ENCODE results near the gene EIF4G2. TPM values are rescaled to one million over a fixed set of nuclear protein-coding genes. Genes with fewer than 3 reads are reported as not detected.
"Not testable (repeated sequence)": the region's sequence is repeated elsewhere in the genome, so short reads cannot be mapped to it uniquely, and the experiment has no call there.

EIF4G2 gene
- total RNA-seq, 4 donors from 2014 or later, result 339 to 452 (median 371) TPM

DNA sequence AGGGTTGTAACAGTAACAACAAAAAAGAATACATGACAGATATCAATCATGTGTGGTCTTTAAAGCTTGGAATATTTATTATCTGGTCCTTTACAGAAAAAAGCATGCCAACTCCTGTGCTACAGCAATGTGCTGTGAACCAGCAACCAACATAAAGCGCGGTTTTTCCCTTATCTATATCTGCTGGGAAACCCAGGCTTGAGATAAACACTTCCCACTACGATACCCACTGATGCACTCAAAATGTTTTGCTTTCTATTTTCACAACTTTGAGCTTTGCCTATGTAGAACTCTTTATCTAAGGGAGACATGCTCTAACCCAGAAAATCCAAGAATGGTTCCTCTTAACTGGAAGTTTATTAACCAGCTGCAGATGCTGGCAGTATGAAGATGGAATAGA lies 30.2 kb upstream of the EIF4G2 start:
- no peak for TF ChIP-seq POLR2A (IDR thresholded peaks at IDR 0.05)
- TF ChIP-seq, protein P1, sequence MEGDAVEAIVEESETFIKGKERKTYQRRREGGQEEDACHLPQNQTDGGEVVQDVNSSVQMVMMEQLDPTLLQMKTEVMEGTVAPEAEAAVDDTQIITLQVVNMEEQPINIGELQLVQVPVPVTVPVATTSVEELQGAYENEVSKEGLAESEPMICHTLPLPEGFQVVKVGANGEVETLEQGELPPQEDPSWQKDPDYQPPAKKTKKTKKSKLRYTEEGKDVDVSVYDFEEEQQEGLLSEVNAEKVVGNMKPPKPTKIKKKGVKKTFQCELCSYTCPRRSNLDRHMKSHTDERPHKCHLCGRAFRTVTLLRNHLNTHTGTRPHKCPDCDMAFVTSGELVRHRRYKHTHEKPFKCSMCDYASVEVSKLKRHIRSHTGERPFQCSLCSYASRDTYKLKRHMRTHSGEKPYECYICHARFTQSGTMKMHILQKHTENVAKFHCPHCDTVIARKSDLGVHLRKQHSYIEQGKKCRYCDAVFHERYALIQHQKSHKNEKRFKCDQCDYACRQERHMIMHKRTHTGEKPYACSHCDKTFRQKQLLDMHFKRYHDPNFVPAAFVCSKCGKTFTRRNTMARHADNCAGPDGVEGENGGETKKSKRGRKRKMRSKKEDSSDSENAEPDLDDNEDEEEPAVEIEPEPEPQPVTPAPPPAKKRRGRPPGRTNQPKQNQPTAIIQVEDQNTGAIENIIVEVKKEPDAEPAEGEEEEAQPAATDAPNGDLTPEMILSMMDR (IDR thresholded peaks at IDR 0.05), result no peak
- Histone ChIP-seq H3K27ac (no peak overlapping the region), H3K4me3 (no peak overlapping the region), H3K36me3 (no peaks in the 10 kb centered on the region), H3K9me3 (no peaks in the 10 kb centered on the region), H3K27me3 (no peaks in the 10 kb centered on the region), H3K4me1 (no peaks in the 10 kb centered on the region)
- no peak for DNase-seq

DNA sequence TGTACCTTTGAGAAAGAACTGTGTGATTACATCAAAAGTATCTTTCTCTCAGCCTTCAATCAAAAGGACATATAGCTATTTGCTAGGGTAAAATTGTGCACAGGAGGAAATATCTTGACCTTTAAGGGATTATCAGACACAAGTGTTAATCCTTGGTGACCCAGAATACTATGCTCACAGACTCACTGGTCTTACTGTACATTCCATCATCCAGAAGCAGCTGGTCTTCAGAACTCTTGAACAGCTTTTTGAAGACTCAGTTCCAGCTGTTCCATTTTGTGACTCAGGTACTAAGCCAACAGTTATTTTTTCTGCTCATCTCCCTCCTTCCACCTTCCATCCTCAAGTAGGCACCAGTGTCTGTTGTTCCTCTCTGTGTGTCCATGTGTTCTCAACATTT lies 29.4 kb upstream of the EIF4G2 start:
- no peak for TF ChIP-seq POLR2A (IDR thresholded peaks at IDR 0.05)
- TF ChIP-seq, protein P1 (IDR thresholded peaks at IDR 0.05), result no peak

DNA sequence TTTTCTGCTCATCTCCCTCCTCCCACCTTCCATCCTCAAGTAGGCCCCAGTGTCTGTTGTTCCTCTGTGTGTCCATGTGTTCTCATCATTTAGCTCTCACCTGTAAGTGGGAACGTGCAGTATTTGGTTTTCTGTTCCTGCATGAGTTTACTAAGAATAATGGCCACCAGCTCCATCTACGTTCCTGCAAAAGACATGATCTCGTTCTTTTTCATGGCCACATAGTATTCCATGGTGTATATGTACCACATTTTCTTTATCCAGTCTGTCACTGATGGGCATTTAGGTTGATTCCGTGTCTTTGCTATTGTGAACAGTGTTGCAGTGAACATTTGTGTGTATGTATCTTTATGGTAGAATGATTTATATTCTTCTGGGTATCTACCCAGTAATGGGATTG lies 28.2 kb upstream of the EIF4G2 start:
- H3K27me3 ChIP-seq, H3K27ac ChIP-seq, H3K36me3 ChIP-seq, H3K9me3 ChIP-seq, H3K4me3 ChIP-seq, DNase-seq, H3K4me1 ChIP-seq: not testable (repeated sequence)

More for the DNA sequence above, 29.4 kb upstream of the EIF4G2 start:
- Histone ChIP-seq H3K27ac (no peak overlapping the region), H3K9me3 (no peaks in the 10 kb centered on the region), H3K36me3 (no peaks in the 10 kb centered on the region), H3K4me1 (no peaks in the 10 kb centered on the region), H3K27me3 (no peaks in the 10 kb centered on the region), H3K4me3 (no peak overlapping the region)
- DNase-seq, result no peak

DNA sequence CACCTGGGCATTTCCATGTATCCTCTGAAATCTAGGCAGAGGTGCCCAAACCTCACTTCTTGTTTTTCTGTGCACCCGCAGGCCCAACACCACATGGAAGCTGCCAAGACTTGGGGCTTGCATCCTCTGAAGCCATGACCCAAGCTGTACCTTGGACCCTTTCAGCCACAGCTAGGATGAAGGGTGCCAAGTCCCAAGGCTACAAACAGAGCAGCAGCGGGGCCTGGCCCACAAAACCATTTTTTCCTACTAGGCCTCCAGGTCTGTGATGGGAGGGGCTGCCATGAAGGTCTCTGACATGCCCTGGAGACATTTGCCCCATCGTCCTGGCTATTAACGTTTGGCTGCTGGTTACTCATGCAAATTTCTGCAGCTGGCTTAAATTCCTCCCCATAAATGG lies 20.4 kb upstream of the EIF4G2 start:
- Histone ChIP-seq H3K4me1 (no peaks in the 10 kb centered on the region), H3K27me3 (no peaks in the 10 kb centered on the region), H3K36me3 (no peaks in the 10 kb centered on the region), H3K9me3 (no peaks in the 10 kb centered on the region), H3K4me3 (no peak overlapping the region), H3K27ac (no peak overlapping the region)
- no peak for TF ChIP-seq POLR2A (IDR thresholded peaks at IDR 0.05)
- TF ChIP-seq, protein P1 (IDR thresholded peaks at IDR 0.05), result no peak
- DNase-seq, result no peak

DNA sequence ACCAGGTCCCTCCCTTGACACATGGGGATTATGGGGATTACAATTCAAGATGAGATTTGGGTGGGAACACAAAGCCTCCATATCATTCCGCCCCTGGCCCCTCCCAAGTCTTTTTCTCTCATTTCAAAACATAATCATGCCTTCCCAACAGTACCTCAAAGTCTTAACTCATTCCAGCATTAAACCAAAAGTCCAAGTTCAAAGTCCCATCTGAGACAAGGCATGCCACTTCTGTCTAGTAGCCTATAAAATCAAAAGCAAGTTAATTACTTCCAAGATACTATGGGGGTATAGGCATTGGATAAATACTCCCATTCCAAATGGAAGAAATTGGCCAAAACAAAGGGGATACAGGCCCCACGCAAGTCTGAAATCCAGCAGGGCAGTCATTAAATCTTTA lies 19.7 kb upstream of the EIF4G2 start:
- H3K36me3 ChIP-seq, result no peaks in the 10 kb centered on the region
- no peaks in the 10 kb centered on the region for H3K9me3 ChIP-seq
- no peaks in the 10 kb centered on the region for H3K27me3 ChIP-seq
- no peak overlapping the region for H3K27ac ChIP-seq
- TF ChIP-seq, protein P1 (IDR thresholded peaks at IDR 0.05), result no peak
- TF ChIP-seq POLR2A (IDR thresholded peaks at IDR 0.05), result no peak
- no peak overlapping the region for H3K4me3 ChIP-seq
- no peaks in the 10 kb centered on the region for H3K4me1 ChIP-seq
- DNase-seq, result no peak

DNA sequence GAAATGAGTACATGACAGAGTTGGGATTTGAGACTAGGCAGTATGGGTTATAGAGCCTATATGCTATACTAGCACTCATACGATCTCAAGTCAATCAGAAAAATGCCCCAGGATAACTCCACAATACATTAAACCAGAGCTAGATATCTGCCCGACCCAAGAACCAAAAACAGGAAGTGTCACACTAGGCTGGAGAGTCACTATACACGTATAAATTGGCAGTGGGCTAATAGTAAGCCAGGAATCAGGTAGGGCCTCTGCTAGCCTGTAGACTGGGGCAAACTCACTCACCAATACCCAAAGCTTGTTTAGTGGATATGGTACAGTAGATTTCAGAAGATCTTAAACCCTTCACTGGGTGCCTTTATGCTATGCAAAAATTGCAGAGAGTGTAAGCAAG lies 16.2 kb upstream of the EIF4G2 start:
- H3K9me3 ChIP-seq, result no peaks in the 10 kb centered on the region

More for the DNA sequence above, 16.2 kb upstream of the EIF4G2 start:
- no peaks in the 10 kb centered on the region for H3K36me3 ChIP-seq
- H3K27me3 ChIP-seq, result no peaks in the 10 kb centered on the region
- H3K4me3 ChIP-seq, result no peak overlapping the region
- H3K4me1 ChIP-seq, result no peaks in the 10 kb centered on the region
- DNase-seq, result no peak
- H3K27ac ChIP-seq, result peak overlapping the region in 1 of 4 donors; percentile 1
- TF ChIP-seq, protein P1 (IDR thresholded peaks at IDR 0.05), result no peak
- no peak for TF ChIP-seq POLR2A (IDR thresholded peaks at IDR 0.05)

Measured in Peyer's patch (tissue), 4 donors.